ENCODE measurements around the gene PIK3IP1. TPM values are rescaled to one million over a fixed set of nuclear protein-coding genes. Genes with fewer than 3 reads are reported as not detected.
"Not testable (repeated sequence)": the region's sequence is repeated elsewhere in the genome, so short reads cannot be mapped to it uniquely, and the experiment has no call there.

The PIK3IP1 gene, protein sequence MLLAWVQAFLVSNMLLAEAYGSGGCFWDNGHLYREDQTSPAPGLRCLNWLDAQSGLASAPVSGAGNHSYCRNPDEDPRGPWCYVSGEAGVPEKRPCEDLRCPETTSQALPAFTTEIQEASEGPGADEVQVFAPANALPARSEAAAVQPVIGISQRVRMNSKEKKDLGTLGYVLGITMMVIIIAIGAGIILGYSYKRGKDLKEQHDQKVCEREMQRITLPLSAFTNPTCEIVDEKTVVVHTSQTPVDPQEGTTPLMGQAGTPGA
- total RNA-seq = 28.5 and 30.9 TPM in 2 replicates

DNA sequence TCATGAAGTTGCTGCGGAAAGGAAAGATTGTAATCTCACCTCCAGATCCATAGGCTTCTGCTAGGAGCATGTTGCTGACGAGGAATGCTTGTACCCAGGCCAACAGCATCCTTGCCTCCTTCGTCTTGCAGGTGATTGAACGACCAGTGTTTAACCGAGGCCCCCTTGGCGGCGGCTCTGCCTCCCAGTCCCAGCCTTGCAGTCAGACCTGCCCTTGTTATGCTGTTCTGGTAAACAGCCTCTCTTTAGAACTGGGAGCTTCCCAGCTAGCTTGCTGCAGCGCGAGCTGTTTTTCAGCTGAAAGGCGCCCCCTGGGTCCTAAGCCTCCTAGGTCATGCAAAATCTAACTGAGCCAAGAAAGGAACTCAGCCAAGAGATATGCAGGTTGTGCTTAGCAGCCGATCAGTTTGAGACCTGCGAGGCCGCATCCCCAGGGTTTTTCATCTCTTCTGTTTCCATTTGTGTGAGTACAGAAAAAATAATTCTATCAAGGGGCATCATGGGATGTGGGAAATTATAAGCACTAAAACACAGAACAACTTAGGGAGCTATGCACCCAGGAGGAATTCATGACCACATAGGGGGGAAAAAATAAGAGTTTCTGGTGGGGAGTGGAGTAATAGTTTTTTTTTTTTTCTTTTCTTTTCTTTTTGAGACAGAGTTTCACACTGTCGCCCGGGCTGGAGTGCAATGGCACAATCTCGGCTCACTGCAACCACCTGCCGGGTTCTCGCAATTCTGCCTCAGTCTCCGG lies at the start of gene PIK3IP1:
Gene PIK3IP1 (minus strand): TSS at position 253 of the 754 bp plus-strand sequence. CDS start 144 bp downstream, at position 109.
- DNase-seq (ENCODE audit: low read depth) = peak; percentile 89

DNA sequence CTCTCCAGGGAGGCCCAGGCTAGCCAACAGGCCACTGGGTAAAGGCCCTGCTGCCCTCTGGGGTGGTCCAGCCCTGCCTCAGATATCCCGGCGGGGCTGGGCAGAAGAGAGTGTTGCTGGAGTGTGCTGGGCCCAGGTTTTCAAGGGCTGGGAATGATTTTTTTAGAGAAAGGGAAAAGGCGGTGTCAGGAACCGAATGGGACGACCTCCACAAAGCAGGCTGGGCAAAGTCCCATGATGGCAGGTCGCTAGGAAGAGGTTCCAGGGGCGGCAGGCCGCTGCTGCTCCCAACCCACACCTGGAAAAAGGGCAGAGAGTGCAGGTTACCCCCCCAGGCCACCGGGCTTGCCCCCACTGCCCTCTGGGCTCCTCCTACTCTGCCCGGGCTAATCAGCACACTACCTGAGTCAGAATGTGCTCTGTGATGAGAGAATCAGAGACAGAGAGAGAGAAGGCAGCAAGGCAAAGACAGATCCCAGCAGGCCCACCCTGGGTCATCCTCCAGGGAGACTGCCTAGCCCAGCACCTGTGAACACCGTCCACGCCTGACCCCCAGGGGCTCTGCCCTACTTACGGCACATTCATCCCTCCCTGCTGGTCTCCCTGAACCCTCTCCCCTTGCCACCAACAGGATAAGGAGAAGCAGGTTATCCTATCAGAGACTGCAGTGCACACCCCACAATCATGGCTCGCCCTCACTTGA lies 49.2 kb upstream of the PIK3IP1 start:
- no peak for DNase-seq (ENCODE audit: low read depth)

GRCh38 chr22:31340765-31341247 lies 48.5 kb upstream of the PIK3IP1 start:
- DNase-seq (ENCODE audit: low read depth) = no peak

- DNase-seq (ENCODE audit: low read depth) = no peak
Measured at GRCh38 chr22:31340360-31340759, 48.1 kb upstream of the PIK3IP1 start.

DNA sequence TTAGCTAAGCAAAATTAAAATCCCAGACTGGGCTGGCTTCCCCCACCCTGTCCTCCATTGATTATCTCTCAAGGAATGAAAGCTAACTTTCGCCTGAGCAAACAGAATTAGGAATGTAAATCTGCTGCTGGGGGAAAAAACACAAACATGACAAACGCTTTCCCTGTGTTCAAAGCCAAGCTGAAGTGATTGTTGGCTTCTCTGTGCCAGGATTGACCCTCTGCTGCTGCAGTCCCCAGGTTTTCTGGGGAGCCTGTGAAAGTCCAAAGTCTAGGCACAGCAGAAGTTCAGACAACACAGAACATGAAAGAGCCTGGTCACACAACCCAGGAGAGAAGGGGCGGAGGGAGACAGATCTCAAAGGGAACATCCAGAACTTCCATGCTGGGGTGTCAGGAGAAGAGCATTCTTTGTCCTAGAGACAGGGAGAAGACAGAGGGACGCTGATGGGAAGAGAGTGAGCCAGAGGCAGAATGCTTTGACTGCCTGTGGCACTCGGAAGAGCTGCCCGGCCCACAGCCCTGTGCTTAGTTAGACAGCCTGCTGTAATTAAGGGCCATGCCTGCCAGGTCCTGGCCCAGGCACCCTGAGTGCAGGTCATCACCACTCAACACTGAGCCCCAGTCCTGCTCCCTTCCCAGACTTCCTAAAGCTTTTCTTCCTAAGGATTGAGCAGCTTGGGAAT lies 47.0 kb upstream of the PIK3IP1 start:
- no peak for DNase-seq (ENCODE audit: low read depth)

DNA sequence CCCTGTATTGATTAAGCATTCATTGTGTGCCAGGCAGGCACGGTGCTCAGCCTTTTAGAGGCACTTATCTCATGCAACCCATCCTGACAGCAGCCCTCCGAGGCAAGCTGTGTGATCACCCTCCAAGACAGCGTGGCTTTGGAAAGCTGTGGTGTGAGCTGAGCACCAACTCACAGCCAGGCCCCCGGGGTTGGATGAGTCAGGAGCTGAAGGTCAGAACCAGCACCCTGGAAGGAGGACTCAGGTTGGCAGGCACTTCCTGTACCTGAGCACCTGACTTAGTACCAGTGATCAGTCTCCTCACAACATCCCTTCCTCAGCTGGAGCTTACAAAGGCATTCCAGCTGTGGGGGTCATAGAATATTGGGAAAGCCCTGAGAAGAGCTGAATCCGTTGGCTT lies 44.9 kb upstream of the PIK3IP1 start:
- DNase-seq (ENCODE audit: low read depth) = peak; percentile 65

DNA sequence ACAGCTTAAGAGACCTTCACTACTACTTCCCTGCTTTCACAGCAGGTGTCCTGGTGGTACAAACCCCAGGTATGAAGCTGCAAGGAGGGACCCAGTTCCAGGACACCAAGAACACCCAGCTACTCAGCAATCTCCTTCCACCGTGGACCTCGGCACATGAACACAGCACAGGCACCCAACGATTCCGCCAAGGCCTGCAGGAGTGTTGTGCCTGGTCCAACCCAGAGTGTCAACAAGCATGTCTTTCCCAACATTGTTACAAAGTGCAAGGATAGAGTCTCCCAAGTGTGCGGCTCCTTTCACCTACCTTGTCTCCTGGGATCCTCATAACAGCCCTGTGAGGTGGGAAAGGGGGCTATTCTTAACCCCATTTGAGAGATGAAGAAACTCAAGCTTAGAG lies 42.0 kb upstream of the PIK3IP1 start:
- no peak for DNase-seq (ENCODE audit: low read depth)

DNA sequence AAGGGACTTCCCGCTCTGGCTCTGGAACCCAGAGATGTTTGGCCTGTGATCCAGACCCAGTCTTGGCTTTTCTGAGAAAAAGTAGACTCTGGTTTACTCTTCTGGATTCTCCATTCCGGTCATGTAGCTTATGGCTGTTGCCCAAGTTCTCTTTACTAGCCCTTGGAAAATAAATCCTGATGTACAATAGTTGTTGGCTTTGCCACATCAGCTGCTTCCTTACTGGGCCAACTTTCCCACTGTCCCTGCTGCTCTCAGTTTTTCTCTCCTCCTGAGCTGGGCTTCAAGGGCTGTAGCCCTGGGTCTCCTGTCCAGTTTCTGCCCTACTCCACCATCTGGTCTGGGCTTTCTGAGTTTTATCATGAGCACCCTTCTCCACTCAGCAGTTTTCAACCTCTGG lies 41.4 kb upstream of the PIK3IP1 start:
- DNase-seq (ENCODE audit: low read depth) = no peak

GRCh38 chr22:31332886-31333285 lies 40.6 kb upstream of the PIK3IP1 start:
- DNase-seq (ENCODE audit: low read depth) = no peak

GRCh38 chr22:31332010-31332409 lies 39.7 kb upstream of the PIK3IP1 start:
- no peak for DNase-seq (ENCODE audit: low read depth)

DNA sequence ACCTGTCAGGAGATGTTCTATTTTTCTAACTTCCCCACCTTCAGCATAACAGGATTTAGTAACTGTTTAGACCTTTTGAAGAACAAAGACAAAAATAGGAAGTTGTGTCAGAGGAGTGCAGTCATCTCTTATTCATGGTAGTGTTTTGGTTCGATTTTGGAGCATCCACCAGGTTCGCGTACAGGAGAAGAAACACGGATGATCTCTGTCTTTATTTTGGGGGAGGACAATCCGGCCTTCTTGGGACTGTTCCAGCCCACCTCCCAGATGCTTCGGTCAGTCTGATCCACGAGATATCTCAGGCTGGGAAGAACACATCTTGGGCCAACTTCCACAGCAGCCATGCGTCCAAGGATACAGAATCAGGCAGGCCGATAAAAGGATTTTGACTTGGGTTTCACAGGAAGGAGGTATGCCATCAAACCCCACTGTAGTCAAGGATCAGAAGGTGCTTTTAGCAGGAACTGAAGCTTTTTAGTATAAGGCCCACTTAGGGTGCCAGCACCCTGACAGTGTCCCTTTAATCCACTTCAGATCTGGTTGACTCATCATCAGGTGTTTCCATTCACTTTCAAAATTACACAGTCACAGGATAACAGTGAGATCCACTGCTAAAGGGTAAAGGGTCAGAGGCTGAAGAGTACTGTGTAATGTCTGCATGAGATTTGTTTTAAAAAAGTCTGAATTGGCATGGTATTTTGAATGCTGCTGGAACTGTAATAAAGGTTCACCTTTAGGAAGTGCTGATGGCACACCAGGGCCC lies 37.3 kb upstream of the PIK3IP1 start:
- DNase-seq (ENCODE audit: low read depth) = no peak

DNA sequence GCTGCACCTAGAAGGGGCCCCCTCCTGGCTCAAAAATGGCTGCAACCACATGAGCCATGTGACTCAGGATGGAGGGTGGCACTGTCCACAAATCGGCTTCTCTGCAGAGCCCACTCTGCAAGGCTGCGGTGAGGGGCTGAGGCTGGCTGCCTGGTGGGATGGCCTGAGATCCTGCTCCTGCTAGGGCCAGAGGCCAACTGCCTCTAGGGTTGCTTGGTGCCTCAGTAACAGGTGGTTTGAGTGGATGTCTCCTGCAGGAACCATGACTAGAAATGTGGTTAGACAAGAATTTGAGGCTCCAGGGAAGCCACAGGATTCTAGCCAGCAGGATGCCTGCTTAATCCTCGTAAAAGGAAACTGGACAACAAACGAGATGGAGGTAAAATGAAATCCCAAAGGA lies 36.7 kb upstream of the PIK3IP1 start:
- no peak for DNase-seq (ENCODE audit: low read depth)

DNA sequence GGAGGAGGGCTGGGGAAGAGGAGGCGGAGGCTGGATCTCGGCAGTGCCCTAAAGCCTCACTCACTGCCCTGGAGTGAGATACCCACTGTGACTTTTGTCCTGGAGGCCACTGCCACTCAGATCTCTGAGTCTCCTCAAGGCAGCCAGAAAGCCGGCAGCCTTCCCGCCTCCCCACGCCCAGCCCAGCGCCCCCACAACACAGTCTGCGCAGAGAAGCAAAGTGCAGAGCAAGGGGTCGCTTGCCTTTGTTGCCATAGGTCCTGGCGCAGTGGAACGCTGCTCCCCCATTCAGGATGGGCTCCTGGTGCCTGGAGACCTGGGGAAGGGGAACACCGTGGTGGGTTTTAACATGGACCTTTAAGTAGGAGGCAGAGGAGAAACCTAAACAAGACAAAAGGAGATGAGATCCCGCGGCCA lies 36.3 kb upstream of the PIK3IP1 start:
- no peak for DNase-seq (ENCODE audit: low read depth)

DNA sequence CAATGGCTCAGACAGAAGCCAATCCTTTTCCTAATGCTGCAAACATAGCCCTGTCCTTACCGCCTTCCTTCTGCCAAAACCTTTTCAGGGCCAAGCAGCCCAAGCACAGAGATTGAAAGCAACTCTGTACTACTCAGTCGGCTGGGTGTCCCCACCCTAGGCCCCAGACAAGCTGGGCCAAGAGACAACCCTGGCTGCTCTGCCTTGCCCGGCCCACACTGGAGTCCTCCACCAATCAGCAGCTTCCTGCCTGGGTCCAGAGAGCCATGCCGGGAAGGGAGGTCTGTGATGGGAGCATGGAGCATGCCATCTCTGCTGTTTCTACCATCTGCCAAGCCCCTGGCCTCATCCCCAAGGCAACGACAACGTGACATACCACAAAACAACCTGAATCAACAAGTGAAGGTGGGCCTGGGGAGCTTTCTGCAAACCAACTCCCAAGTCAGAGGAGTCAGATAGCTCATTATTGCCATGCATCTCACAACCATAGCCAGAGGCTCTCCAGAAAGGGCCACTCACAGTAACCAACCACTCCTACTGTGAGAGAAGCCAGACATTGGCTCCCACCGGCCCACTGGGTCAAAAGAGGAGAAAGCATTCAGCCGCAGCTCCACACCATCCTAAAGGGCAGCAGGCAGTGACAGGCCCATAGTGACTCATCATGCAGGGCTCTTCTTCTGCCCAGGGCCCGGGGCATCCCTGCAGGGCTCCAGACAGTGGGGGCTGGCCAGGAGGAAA lies 35.7 kb upstream of the PIK3IP1 start:
- no peak for DNase-seq (ENCODE audit: low read depth)

DNA sequence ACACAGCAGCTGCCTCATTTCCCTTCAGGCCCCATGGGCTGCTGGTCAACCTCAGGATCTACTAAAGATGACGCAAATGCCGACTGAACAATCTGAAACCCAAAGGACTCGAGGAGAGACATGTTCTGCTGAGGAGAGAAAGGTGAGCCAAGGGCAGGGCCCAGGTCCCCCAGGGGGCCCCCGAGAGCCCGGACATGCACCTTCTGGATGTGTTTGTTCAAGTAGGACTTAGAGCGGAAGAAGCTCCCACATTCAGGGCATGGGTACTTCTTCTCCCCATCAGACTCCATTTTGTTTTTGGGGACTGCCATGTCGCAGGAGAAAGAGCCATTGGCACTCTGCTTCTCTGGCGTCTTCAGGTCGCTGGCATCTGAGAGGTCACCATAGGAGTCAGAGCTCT lies 34.6 kb upstream of the PIK3IP1 start:
- DNase-seq (ENCODE audit: low read depth) = no peak

GRCh38 chr22:31323578-31324550 lies 31.6 kb upstream of the PIK3IP1 start:
- DNase-seq (ENCODE audit: low read depth) = no peak

DNA sequence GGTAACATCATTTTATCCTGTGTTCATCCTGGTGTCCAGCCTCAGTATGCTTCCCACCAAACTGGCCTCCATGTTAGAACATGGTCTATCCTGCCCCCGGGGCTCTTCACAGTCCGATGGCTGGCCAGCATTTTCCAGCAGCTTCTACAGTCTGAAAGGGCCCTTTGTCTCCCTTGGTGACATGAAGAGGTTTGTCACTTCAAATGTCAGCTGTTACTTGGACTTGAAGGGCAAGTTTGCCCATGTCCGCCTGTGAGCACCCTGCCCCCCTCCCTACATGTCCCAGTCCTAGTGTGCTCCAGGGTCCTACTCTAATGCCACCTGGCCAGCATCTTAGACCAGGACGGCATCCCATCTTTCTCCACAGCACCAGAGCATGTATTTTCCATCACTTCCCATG lies 29.1 kb upstream of the PIK3IP1 start:
- no peak for DNase-seq (ENCODE audit: low read depth)

DNA sequence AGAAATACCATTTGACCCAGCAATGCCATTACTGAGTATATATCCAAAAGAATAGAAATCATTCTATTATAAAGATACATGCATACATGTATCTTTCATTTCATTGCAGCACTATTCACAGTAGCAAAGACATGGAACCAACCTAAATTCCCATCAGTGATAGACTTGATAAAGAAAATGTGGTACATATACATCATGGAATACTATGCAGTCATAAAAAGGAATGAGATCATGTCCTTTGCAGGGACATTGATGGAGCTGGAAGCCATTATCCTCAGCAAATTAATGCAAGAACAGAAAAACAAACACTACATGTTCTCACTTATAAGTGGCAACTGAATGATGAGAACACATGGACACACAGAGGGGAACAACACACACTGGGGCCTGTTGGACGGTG lies 21.9 kb upstream of the PIK3IP1 start:
- not testable (repeated sequence) for DNase-seq (ENCODE audit: low read depth)

All from renal cortical epithelial cell (primary cell).